HG02973 (cell line): Measurements from ENCODE around the gene SSTR4.

Source experiments
- ATAC-seq: cut with Tn5 transposase; IDR thresholded peaks from one replicate; pipeline ENCODE4 v1.9.1; 2021; ENCODE audit warnings: moderate library complexity; ENCODE audit not compliant: unreplicated experiment

Gene SSTR4

GRCh38 chr20:23039885-23040508, 4.9 kb downstream of the SSTR4 start:
- ATAC-seq = no peak

DNA sequence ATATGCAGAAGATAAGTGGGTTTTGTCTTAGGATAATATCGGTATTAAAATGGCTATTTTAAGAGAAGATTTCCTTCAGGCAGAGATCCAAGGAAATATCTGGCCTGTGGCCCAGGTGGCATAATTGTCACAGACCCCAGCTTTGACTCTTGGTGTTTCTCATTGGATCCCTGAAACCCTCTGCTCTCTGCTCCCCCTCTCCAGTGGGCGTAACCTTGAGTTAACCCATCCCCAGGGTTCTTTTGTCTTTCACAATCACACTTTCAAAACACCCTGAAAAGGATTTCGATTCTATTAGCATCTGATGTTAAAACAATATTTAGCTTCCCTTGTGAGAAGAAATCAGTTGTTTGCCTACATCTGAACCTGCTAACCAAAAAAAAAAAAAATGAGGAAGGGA, 7.2 kb downstream of the SSTR4 start:
- no peak for ATAC-seq

DNA sequence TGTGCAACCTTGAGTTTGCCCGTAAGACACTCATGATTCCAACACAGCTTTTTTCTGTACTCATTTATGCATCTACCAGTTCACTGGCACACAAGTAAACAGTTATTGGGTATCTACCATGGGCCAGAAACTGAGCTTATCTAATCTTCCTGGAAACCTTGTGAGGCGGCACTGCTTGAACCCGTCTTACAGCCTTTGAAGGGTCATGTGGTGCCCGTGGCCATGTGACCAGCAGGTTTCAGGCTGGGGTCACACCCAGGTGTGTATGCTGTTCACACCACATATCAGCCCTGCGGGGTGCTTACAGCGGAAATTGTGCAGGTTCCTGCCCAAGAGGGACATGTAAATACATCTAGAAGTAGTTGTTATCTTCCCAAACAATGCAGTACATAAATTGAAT, 8.3 kb downstream of the SSTR4 start:
- no peak for ATAC-seq

GRCh38 chr20:23046431-23046830, 11.3 kb downstream of the SSTR4 start:
- ATAC-seq = no peak

DNA sequence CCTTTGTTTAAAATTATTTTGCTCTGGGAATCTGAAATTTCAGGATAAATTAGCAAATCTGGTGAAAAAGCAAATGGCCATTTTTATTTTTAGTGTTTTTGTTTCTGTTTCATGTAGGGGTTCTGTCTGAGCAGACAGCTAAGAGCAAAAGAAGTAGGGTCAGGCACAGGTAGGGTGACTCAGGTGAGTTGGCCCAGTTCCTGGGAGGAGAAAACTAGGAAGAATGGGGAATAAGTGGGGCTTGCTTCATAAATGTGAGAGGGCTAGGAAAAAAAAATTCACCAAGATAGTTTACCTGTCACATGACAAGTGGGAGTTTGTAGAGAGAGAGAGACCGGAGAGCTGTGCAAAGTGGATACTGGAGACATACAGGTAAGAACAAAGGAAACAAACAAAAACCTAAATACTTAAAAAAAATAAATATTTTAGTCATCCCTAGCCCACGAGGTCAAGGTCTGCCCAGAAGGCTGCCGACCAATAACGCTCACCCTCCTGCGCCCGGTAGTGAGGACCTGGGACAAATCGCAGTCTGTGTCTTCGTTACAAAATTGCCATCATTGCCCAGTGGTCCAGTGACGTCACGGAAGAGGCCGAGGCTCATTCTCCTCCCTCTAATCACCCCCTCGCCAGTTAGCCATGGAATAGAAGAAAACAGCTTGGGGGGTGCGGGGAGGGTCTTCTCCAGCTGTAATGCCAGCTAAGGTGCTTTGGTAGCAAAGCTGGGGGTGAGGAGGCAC, 12.1 kb downstream of the SSTR4 start:
- no peak for ATAC-seq

- ATAC-seq = no peak
These were observed 12.7 kb downstream of the SSTR4 start for GRCh38 chr20:23047738-23048214.

GRCh38 chr20:23048283-23049200, 13.4 kb downstream of the SSTR4 start:
- ATAC-seq = no peak

DNA sequence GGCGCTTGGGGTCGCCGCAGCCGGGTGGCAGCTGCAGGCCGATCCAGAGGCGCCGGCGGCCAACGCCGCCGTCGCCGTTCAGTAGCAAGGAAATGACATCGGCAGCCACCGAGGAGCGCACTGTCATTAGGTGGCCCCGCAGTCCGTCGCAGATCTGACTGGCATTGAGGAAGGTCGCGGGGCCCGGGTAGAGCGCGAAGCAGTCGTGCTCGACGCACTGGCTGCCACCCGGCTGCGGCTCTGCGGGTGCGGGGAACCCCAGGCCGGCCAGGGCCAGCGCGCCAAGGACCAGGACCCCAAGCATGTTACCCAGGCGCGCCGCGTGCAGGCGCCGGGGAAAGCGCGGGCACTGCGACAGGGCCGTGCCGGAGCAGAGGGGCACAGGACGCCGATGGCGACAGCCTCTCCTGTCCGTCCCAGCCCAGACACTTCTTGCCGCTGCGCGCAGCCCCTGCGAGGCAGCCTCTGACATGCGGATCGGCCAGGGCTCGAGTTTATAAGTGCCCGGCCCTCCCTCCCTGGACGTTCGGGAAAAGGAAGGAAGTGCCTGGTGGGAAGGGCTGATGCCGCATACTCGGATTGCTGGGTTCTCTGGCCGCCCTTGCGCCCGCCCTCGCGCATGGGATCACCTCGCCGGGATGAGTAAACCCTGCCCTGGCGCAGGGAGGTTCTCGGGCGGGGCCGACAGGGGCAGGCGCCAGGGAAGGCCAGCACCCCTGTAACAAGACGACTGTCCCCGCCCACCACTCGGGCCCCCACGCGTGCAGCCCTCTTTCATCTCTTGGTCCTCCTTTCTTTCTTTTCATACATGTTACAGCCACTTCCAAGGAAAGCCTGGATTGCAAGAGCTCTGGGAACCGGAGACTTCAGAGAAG, 14.3 kb downstream of the SSTR4 start, which contains the start of gene THBD:
TSS of gene THBD (minus strand) at position 472 of the 875 bp plus-strand sequence. CDS start at position 304, 168 bp downstream.
- ATAC-seq = no peak

DNA sequence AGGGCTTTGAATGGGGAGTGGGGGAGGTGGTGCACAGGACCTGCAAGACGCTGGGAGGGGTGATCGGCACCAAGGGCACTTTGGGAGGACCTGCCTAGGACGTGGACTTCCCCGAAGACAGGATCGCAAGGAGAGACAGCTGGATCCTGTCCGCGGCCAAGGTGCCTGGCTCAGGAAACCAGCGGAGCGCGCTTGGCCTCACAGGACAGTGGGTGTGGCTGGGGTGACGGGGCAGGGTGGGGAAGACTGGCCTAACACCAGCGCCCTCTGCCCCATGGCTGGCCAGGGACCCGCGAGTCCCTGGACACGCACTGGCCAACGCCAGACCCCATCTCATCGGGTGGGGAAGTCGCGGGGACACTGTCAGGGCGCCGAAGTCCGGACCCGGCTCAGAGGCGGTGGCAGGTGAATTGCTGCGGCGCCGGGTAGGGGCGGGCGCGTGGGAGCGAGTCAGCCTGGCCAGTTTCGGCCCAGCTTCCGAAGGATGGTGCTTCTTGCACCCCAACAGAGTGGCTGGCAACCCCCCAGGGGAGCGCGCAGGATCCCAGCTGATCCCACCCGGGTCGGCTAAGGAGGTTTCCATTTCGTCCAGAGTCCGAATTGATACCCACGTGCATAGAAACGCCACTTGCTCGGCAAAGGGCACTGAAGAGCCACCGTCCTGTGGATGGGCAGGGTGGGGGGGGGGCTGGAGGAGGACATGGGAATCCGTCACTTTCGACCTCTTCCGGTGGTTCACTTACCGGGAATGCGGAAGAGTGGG, 15.1 kb downstream of the SSTR4 start:
- no peak for ATAC-seq

- no peak for ATAC-seq
These were observed 15.9 kb downstream of the SSTR4 start for GRCh38 chr20:23050847-23051627.

GRCh38 chr20:23052904-23053303, 17.8 kb downstream of the SSTR4 start:
- ATAC-seq = no peak

DNA sequence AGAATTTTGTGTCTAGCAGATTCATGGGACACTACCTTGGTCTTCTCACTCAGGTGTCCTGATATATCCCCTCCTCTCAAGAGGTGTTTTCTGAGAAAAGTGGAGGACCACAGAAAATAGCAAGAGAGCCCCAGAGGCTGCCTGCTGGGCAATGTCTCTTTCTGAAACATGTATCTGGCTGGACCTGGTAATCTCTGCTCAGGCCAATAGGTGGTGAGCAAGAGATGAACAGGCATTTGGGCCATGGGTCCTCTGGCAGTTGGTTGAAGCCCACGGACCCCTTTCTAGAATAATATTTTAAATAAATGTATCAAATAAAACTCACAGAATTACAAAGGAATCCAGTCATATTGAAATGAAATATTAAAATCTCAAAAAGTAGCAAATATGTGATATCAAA, 23.1 kb downstream of the SSTR4 start:
- no peak for ATAC-seq

- ATAC-seq = no peak
These were observed 23.9 kb downstream of the SSTR4 start for GRCh38 chr20:23059001-23059400.

DNA sequence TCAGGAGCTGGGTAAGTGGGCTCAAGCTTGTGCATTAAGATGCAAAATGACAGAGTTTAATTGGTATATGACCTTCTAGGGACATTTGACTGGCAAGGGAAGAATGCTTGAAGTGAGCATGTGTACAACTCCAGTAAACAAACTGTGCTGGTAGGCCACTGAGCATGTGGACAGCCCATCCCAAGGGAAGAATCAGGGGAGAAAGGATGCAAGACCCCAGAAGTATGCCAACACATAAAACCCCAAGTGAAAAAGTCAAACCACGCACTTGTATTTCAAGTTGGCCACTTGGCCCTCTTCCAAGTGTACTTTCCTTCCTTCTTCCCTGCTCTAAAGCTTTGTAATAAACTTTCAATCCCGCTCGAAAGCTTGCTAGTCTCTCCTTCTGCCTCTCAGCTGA, 24.7 kb downstream of the SSTR4 start:
- ATAC-seq = no peak

GRCh38 chr20:23060629-23061028, 25.5 kb downstream of the SSTR4 start:
- no peak for ATAC-seq

DNA sequence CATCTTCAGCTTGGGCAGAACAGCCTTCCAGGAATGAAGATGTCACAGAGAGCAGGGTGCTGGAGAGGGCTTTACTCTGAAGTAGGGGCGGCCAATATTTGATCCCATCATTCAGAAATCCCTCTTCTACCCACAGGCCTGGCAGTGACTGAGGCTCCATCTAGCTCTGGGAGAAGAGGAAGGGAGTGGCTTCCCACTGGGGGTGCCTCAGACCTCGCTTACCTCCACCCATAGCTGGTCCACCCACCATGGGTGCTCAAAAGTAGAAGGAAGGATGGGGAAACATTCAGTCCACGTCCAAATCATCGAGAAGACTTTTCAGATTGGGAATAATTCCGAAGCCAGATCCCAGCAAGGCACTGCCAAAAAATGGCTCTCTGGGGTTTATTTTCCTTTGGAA, 26.1 kb downstream of the SSTR4 start:
- no peak for ATAC-seq

DNA sequence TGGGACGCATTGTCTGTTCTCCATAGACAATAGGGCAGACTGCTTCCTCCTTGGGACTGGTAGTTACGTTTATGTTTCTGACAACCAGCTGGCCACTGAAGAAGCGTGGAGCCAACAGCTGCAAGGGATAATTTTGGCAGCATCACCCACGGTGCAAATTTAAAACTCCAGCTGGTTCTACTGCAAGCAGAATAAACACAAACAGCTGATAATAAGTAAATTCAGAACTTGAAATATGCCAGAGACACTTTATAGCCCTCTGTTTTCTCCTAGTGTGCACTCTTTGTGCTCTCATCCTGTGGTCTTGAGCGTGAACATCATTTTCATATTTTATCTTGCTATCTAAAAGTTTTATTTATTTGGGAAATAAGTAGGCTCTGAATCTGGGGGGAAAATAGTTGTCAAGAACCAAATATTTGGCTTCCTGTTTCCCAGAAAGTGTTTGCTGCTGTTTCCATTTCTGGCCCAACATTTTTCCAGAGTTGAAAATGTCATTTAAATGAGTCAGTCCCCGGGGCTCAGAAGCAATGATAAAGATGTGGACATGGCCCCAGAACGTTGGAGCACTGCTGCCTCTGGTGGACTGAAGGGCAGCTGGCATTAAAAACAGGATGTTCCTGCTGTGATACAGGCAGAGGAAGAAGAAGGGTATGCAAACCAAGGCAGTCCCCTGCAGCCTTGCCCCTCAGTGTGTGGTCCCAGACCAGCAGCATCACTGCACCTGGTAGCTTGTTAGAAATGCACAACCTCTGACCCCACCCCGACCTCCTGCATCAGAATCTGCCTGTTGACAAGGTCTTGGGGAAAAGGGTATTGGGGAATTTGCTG, 26.8 kb downstream of the SSTR4 start:
- ATAC-seq = no peak

DNA sequence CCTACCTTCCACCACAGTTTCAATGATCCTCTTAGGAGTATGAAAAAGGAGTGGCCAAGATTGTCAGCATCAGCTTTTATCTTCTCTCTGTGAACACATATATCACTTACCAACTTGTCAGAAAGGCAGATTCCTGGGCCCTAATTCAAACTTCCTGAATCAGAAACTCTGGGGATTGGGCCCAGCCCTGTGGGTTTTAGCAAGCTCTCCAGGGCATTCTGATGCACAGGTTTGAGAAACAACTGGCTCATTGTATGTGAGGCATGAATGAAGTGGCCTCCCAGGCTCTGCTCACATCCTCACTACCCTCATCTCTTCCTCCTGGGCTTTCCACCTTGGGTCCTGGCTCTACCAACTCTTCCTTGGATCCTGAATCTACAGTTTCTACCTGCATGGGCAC, 27.5 kb downstream of the SSTR4 start:
- no peak for ATAC-seq
